Neural cell (in vitro differentiated cells): ENCODE results near the gene SLCO3A1.

Experiments used
- EP300 ChIP-seq: fragments of 450-650 bp; conservative IDR thresholded peaks from 2 replicates; pipeline ENCODE4 v1.6.1; 2014; ENCODE audit warnings: antibody characterized with exemption, mild to moderate bottlenecking, moderate library complexity; ENCODE audit not compliant: poor library complexity, severe bottlenecking
- TF ChIP-seq, protein P1 (sequence below): IDR thresholded peaks from 2 replicates; pipeline ENCODE4 v1.6.1; 2012; ENCODE audit warnings: borderline replicate concordance

DNA sequence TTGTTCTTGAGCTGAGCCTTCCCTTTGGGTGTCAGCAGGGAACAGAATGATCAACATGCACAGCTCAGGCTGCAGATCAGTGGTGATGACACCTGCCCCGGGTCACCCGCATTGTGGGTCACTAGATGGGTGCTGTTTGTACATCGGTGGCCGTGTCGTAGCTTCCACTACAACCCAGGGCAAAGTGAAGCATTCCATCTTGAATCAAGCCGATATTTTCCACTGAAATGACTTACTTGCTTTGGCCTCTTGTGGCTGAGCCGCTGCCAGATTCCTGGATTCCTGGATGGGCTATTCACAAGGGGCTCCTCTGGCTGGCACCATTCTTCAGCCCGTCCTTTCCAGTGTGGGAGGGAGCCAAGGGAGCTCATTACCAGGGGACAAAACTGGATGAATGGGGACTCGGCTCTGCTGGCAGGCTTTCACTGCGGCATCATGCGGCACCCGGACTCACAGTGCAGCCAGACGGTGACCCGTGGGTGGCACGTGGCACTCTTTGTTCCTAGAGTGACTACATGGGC is 65.6 kb downstream of the SLCO3A1 start:
- TF ChIP-seq EP300: no peak
- TF ChIP-seq, protein P1, sequence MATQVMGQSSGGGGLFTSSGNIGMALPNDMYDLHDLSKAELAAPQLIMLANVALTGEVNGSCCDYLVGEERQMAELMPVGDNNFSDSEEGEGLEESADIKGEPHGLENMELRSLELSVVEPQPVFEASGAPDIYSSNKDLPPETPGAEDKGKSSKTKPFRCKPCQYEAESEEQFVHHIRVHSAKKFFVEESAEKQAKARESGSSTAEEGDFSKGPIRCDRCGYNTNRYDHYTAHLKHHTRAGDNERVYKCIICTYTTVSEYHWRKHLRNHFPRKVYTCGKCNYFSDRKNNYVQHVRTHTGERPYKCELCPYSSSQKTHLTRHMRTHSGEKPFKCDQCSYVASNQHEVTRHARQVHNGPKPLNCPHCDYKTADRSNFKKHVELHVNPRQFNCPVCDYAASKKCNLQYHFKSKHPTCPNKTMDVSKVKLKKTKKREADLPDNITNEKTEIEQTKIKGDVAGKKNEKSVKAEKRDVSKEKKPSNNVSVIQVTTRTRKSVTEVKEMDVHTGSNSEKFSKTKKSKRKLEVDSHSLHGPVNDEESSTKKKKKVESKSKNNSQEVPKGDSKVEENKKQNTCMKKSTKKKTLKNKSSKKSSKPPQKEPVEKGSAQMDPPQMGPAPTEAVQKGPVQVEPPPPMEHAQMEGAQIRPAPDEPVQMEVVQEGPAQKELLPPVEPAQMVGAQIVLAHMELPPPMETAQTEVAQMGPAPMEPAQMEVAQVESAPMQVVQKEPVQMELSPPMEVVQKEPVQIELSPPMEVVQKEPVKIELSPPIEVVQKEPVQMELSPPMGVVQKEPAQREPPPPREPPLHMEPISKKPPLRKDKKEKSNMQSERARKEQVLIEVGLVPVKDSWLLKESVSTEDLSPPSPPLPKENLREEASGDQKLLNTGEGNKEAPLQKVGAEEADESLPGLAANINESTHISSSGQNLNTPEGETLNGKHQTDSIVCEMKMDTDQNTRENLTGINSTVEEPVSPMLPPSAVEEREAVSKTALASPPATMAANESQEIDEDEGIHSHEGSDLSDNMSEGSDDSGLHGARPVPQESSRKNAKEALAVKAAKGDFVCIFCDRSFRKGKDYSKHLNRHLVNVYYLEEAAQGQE: no peak
